MM.1S (cell line): ENCODE data around the gene JAML.

Experiments used
- EZH2 ChIP-seq: fragments of 300-600 bp; sonication (generic); optimal IDR thresholded peaks from 2 replicates; pipeline ENCODE3; 2017; ENCODE audit warnings: low read depth, mild to moderate bottlenecking, antibody characterized with exemption, low read length, mixed read lengths
- TF ChIP-seq, protein P1 (sequence below): fragments of 300-600 bp; sonication (generic); IDR thresholded peaks from 2 replicates; pipeline ENCODE4 v1.5.1; 2016; ENCODE audit warnings: antibody characterized with exemption, low read length, mixed read lengths

GRCh38 chr11:118175031-118175992, 49.5 kb downstream of the JAML start:
- TF ChIP-seq, protein P1, sequence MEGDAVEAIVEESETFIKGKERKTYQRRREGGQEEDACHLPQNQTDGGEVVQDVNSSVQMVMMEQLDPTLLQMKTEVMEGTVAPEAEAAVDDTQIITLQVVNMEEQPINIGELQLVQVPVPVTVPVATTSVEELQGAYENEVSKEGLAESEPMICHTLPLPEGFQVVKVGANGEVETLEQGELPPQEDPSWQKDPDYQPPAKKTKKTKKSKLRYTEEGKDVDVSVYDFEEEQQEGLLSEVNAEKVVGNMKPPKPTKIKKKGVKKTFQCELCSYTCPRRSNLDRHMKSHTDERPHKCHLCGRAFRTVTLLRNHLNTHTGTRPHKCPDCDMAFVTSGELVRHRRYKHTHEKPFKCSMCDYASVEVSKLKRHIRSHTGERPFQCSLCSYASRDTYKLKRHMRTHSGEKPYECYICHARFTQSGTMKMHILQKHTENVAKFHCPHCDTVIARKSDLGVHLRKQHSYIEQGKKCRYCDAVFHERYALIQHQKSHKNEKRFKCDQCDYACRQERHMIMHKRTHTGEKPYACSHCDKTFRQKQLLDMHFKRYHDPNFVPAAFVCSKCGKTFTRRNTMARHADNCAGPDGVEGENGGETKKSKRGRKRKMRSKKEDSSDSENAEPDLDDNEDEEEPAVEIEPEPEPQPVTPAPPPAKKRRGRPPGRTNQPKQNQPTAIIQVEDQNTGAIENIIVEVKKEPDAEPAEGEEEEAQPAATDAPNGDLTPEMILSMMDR, result no peak
- TF ChIP-seq EZH2, result no peak
